Inflammatory macrophage treated with lipopolysaccharide for 1 hour (primary cell): ENCODE data around the gene TCN2.
A peak's percentile ranks its signal among the peaks of the same experiment; 100 is the strongest.
"Not testable (repeated sequence)": the region's sequence is repeated elsewhere in the genome, so short reads cannot be mapped to it uniquely, and the experiment has no call there.

Source experiments
- DNase-seq, 2 donors: peaks; one replicate each; pipeline ENCODE4 v3.0.0-alpha.2; 2020 to 2022

TCN2 gene

DNA sequence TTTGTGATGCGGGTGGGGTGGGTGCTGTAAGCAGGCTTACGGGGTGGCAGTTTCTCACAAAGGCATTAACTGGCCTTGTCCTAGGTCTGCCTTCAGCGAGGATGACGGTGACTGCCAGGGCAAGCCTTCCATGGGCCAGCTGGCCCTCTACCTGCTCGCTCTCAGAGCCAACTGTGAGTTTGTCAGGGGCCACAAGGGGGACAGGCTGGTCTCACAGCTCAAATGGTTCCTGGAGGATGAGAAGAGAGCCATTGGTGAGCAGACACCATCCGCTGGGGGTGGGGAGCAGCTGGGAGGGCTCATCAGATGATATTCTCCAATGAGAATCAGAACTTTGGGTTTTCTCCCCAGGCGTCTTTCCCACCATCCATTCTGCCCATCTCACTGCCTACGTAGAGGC, 5.8 kb downstream of the TCN2 start:
- no peak for DNase-seq

DNA sequence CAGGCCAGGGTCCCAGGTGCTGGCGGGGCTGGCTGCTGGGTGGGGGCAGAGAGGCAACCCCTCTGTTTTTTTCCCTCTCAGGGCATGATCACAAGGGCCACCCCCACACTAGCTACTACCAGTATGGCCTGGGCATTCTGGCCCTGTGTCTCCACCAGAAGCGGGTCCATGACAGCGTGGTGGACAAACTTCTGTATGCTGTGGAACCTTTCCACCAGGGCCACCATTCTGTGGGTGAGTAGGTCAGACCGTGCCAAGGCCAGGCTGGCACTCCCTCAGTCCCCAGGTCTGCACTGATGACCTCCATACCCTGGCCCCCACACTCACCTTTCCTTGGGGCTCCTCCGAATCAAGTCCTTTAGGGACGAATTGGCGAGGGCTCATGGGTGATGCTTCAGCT, 7.3 kb downstream of the TCN2 start:
- no peak for DNase-seq

DNA sequence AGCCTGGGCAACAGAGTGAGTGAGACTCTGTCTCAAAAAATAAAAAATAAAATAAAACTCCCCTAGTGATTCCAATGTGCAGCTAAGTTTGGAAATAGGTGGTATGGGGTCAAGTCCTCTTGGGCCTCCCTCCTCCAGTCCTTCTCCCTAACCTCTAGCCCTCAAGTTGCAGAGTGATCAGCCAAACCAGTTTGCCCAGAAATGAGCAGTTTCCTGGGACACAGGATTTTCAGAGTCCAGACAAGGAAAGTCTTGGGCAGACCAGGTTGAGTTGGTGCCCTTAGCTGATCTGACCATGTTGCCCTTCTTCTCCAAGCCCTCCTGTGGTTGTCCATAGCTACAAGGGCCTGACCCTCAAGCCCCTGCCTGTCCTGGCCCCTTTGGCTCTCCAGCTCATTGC, 7.9 kb downstream of the TCN2 start:
- no peak for DNase-seq

DNA sequence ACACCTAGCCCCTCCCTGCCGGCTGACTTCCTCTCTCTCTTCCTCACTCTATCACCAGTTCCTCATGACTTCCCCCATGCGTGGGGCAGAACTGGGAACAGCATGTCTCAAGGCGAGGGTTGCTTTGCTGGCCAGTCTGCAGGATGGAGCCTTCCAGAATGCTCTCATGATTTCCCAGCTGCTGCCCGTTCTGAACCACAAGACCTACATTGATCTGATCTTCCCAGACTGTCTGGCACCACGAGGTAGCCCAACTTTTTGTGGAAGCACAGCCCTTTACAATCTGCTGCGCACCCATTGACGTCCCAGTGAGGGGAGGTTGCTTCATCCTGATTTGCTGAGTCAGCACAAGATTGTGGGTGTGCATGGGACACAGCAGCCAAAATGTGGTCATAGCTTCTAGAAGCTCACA, 8.6 kb downstream of the TCN2 start:
- DNase-seq: peak in 1 of 2 donors; percentile 69

DNA sequence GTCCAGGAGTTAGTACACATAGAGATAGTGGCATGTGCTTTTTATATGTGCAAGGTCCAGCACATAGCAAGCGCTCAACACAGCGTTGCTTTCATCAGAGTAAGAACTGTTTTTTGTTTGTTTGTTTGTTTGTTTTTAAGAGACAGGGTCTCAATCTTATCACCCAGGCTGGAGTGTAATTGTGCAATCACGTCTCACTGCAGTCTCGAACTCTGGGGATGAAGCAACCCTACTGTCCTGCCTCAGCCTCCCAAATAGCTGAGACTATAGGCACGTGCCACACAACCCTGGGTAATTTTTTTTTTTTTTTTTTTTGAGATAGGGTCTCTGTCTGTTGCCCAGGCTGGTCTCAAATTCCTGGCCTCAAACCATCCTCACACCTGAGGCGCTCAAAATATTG, 10.8 kb downstream of the TCN2 start:
- no peak for DNase-seq

DNA sequence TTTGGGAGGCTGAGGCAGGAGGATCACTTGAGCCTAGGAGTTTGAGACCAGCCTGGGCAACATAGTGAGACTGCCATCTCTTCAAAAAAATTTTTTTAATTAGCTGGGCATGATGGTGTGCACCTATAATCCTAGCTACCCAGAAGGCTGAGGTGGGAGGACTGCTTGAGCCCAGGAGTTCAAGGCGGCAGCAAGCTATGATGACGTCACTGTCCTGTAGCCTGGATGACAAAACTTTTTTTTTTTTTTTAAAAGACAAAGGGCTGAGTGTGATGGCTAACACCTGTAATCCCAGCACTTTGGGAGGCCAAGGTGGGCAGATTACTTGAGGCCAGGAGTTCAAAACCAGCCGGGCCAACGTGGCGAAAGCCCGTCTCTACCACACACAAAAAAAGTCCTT, 12.9 kb downstream of the TCN2 start:
- not testable (repeated sequence) for DNase-seq

DNA sequence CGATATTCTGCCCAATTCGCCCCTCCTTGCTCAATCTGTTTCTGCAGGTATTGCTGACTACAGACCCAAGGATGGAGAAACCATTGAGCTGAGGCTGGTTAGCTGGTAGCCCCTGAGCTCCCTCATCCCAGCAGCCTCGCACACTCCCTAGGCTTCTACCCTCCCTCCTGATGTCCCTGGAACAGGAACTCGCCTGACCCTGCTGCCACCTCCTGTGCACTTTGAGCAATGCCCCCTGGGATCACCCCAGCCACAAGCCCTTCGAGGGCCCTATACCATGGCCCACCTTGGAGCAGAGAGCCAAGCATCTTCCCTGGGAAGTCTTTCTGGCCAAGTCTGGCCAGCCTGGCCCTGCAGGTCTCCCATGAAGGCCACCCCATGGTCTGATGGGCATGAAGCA, 19.4 kb downstream of the TCN2 start:
- DNase-seq: no peak

DNA sequence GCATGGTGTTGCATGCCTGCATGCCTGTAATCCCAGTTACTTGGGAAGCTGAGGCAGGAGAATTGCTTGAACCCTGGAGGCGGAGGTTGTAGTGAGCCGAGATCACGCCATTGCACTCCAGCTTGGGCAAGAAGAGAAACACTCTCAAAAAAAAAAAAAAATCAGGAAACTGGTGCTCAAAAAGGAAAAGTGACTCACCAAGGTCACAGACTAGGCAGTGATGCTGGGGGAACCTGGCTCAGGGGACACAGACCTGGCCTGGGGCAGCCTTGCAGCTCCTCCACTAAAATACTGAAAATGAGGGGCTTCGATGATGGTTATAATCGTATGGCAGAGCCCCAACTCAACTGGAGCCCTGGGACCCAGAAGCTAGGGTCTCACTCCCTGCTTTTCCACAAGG, 20.5 kb downstream of the TCN2 start:
- DNase-seq: peak in 1 of 2 donors; percentile 53

DNA sequence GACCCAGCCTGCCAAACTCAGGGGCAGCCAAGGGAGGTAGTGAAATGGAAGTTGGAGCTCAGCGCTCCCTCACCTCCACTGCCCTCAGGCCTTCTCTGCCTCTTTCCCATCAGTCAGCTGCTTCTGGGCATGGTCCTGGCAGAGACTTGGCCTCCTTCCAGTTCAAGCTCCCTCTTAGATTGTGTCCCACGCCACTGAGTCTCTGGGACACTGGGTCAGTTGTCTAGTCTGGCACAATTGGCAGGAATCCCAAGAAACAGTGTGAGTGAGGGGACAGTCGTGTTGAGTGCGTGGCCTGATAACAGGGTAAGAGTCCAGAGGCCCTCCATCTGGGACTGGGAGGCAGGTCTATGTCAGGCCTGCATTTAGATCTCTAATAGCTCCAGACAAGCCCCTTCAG, 21.5 kb downstream of the TCN2 start:
- DNase-seq: no peak

DNA sequence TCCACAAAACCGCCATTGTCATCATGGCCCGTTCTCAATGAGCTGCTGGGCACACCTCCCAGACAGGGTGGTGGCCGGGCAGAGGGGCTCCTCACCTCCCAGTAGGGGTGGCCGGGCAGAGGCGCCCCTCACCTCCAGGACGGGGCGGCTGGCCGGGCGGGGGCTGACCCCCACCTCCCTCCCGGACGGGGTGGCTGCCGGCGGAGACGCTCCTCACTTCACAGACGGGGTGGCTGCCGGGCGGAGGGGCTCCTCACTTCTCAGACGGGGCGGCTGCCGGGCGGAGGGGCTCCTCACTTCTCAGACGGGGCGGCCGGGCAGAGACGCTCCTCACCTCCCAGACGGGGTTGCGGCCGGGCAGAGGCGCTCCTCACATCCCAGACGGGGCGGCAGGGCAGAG, 24.5 kb downstream of the TCN2 start:
- not testable (repeated sequence) for DNase-seq

DNA sequence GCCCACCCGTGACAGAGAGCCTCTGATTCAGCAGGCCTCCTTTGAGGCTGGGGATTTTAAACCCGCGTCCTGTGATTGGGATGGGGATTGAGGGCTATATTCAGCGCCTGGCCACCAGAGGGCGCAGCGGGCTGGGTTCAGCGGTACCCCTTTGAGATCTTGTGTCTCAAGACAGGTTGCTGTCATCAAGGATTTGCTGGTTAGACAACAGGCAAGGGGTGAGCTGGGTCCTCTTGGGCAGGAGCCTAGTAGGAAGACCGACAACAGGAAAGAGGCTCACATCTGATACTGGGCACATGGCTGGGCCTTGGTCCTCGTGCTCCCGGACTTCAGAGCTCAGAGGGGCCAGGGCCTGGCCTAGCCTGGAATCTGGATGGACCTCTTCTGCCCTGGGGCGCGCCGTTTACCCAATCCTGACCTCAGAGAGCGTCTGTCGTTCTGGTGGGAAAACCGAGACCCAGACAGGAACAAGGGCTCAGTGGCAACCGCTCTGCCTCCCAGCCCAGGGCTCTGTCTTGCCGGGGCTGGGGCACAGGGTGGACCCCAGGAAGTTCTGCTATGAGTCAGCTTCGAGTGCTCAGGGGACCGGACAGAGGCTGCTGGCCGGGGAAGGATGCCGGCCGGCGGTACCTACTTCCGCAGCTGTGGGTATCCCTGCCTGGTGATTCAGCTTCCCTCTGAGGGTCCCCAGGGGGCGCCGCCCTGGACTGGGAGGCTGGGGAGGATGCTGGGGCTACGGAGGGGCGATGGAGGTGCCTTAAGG, 27.7 kb downstream of the TCN2 start:
- DNase-seq: peak; percentile 92 to 97

DNA sequence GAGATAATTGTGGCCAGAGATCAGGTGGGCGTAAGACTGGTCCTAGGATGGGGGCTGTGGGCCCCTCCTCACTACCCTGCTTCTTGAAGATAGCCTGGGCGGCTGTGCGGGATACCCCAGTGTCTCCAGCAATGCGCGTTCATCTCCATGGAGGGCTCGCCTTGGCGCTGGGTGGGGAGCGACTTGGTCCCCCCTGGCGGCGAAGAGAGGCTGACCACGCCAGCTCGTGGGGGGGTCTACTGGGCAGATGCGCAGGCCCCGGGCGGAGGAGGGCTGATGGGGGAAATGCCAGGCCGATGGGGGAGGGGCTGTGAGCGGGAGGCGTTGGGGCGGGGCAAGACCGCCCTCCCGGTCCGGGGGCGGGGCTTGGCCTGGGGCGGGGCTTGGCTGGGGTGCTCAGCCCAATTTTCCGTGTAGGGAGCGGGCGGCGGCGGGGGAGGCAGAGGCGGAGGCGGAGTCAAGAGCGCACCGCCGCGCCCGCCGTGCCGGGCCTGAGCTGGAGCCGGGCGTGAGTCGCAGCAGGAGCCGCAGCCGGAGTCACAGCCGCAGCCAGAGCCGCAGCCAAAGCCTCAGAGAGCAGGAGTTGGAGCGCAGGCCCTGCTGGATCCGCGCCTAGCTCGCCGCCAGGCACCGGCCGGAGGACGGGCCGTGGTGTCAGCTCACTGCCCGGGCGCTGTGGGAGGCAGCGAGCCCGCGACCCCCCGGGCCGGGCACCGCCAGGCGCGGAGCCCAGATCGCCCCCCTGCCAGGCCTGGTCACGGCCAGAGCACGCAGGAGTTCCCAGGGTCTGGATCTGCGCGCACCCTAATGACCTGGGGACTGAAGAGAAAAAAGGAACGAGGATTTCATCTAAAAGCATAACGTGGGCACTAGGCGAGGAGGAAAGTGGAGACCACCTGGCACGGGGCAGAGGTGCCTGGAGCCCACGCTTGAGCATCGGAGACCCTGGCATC, 28.6 kb downstream of the TCN2 start, which contains the start of gene SLC35E4:
TSS of gene SLC35E4 (plus strand) at position 509 of the 953 bp plus-strand sequence. CDS start 670 bp downstream, outside the sequence.
- DNase-seq: peak; percentile 78 to 90

DNA sequence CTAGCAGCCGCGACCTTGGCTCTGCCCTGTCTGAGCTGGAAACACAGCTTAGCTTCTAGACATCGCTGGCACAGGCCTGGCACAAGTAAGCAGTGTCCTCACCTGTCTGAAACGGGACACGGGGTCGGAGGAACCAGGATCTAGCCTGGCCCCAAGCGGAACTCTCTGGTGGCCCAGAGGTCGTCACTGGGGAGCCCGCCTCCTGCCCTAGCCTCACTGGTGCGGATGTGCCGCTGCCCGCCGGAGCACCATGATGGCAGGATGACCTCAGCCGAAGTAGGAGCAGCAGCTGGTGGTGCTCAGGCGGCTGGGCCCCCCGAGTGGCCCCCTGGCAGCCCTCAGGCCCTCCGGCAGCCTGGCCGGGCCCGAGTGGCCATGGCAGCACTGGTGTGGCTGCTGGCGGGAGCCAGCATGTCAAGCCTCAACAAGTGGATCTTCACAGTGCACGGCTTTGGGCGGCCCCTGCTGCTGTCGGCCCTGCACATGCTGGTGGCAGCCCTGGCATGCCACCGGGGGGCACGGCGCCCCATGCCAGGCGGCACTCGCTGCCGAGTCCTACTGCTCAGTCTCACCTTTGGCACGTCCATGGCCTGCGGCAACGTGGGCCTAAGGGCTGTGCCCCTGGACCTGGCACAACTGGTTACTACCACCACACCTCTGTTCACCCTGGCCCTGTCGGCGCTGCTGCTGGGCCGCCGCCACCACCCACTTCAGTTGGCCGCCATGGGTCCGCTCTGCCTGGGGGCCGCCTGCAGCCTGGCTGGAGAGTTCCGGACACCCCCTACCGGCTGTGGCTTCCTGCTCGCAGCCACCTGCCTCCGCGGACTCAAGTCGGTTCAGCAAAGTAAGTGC, 29.5 kb downstream of the TCN2 start:
- DNase-seq: no peak

DNA sequence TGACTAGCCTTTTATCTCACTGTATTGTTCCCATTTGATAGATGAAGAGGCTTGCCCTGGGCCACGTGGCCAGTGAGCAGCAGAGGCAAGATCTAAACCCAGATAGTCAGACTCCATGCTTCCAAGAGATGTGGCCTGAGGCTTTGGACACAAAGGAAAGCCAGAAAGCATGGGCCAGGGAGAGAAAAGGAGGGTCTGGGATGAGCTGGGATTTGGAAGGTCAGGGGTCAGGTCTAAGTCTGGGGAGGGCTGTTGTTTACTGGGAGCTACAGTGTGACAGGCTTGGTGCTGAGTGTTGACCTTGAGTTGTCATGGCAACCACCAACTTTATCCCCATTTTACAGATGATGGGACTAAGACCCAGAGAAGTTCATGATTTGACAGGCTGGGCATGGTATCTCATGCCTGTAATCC, 30.7 kb downstream of the TCN2 start:
- DNase-seq: no peak

DNA sequence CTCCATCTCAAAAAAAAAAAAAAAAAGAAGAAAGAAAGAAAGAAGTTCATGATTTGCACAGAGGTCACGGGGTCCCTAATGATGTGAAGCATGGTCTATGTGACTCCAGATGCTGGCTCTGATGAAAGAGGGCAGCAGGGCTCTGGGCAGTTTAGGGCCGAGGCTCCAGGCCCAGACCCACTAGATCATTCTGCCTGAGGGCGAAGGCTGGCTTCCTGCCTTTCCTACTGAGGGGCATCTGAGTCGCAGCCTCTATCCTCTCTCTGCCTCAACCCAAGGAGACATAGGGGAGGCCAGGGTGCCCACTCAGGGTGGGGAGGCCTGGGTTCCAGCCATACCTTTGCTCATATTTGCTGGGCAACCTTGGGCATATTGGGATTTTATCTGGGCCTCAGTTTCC, 33.4 kb downstream of the TCN2 start:
- DNase-seq: no peak

DNA sequence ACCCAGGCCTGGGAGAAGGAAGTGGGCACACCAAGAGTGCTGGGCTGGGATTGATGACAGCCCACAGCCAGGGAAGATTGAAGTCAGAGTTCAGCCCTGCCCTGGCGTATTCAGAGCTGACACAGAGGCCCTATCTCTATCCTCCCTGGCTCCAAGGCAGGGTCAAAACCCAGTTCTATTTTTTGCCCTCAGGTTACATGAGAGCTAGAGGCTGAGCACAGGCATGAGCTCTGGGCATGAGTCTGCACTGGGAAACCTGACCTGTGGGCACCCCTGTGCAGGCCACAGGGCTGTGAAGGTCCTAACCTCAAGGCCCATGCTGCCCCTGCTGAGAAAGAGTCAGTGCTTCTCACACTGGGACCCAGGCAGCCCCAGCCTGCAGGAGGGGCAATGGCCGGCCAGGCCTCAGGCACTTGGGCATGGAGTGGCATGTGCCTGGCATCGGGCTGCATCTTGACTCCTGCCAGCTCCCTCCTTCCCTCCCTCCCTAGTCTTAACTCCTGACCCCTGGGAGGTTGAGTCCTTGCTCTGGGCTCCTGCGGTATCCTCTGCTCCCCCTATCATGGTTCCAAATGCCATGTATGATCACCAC, 34.0 kb downstream of the TCN2 start:
- DNase-seq: no peak

DNA sequence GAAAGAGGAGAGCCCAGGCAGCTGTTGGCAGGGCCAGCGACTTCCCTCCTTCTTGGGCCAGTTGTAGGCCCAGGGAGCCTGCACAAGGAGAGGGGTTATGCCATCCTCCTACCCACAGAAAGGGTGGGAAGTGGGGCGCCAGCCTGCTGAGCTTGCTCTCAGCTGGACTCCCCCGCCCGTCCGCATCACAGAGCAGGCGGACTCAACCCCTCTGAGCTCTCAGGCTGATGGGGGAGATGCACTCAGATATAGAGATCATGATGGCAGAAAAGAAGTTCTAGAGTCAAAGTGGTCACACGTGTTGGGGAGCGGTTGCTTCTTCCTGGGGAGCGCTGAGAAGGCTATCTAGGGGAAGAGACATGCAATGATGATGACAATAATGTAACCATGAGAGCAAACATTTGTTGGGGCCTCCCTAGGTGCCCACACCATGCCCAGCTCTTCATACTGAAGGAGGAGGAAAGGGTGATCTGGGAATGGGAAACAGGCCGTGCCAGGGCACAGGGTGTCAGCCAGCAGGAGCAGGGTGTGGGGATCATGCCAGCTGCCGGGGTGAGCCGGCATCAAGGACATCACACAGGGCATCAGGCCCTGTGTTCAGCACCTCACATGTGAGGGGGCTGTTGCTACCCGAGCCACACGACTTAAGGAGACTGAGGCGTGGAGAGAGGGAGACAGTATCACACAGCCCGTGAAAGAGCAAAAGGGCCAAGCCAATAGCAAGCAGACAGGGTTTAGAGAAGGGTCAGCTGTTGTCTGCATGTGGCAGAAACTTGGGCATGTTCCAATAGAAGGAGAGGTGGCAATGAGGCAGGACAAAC, 36.3 kb downstream of the TCN2 start:
- DNase-seq: no peak

DNA sequence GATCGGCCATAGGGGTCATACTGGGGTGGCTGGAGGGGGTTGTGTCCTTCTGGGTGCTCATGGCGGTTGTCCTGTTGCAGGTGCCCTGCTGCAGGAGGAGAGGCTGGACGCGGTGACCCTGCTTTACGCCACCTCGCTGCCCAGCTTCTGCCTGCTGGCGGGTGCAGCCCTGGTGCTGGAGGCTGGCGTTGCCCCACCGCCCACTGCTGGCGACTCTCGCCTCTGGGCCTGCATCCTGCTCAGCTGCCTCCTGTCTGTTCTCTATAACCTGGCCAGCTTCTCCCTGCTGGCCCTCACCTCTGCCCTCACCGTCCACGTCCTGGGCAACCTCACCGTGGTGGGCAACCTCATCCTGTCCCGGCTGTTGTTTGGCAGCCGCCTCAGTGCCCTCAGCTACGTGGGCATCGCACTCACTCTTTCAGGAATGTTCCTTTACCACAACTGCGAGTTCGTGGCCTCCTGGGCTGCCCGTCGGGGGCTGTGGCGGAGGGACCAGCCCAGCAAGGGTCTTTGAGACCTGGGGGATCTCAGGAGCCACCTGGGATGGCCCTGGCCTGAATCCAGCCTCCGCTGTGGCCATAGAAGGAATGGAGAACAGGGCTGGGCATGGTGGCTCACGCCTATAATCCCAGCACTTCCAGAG, 39.7 kb downstream of the TCN2 start:
- no peak for DNase-seq

DNA sequence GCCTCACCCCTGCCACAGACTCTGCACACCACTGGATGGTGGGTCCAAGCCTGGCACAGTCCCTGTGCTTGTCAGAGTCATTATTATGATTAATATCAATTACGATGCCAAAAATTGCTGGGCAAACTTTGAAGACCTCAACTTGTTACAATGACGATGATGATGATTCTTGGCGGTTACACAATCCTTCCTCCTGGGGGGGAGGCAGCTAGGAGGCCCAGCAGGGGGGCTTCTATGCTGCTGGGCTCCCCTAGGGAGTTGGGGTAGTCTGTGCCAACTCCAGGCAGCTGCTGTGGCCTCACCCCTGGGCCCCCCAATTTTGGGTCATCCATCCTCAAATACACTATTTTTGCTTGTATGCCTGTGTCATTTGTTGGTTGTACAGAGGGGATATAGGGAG, 40.6 kb downstream of the TCN2 start:
- DNase-seq: no peak

DNA sequence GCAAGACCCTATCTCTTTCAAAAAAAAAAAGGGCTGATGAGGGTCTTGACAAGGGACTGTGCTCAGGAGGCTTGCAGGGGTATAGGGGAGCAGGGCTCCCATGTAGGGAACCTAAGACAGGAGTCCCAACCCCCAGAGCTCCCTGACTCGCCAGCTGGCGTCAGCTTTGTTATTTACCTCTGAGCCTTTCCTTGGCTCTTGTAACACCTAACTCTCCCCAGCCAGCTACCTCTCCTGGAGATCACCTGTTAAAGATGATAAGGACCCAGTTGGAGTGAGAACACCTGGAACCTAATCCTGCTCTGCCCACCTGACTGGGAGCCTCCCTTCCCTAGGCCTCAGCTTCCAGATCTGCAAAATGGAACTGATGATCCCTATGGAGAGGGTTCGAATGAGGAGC, 41.9 kb downstream of the TCN2 start:
- DNase-seq: no peak

DNA sequence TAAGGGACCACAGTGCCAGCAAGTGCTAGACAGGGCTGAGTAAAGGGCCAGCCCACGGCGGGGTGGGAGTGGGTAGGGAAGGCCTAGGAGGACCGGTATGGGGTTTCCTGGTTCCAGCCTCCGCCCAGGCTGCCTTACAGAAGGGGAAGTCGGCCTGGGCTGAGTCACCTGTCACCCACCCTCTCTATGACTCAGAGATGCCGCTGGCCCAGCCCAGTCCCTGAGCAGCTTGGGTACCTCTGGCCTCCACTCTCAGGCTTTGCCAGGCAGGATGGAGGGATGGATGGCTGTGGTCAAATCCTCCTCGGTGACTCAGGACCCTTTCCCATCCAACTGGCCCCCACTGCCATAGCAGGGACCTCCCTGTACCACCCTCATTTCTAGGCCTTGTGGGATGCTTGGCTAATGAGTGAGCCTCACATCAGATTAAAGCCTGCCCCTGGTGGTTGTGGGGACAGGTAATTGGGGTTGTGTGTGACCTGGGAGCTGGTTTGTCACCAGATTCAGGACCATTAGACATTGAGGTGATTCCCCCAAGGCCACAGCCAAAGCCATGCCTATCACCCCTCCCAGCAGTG, 42.5 kb downstream of the TCN2 start:
- peak; percentile 87 to 94 for DNase-seq
